Pancreas (tissue), 10 donors: Measurements from ENCODE around the gene LMBR1. TPM values are rescaled to one million over a fixed set of nuclear protein-coding genes. Genes with fewer than 3 reads are reported as not detected.
"Not testable (repeated sequence)": the region's sequence is repeated elsewhere in the genome, so short reads cannot be mapped to it uniquely, and the experiment has no call there.

ENCODE experiments used
- ATAC-seq, 4 donors: fragments of 200-7000 bp; cut with Tn5 transposase; one replicate each; pipeline versions ENCODE4 v1.8.0 to v1.9.1; 2020; ENCODE audit warnings: mild to moderate bottlenecking in 4 of 4, moderate library complexity in 4 of 4
- DNase-seq, 6 donors: peaks; one replicate each; pipeline ENCODE4 v3.0.0-alpha.2; 2020
- FAIRE-seq: peaks from 2 replicates; lab custom pipeline; 2012; peaks lifted over from hg19 to GRCh38; lab: Jason Lieb, UNC
- H3K27ac ChIP-seq, 4 donors: fragments of 200-600 bp; sonication (generic); 1 replicate in 3 of 4; 2 replicates in 1 of 4; pipeline versions ENCODE4 v1.5.0 to v1.8.0; 2020
- H3K27me3 ChIP-seq, 4 donors: fragments of 200-600 bp; one replicate each; pipeline ENCODE4 v1.8.0; 2021
- H3K36me3 ChIP-seq, 3 donors: fragments of 200-600 bp; sonication (generic) in 1 of 3; one replicate each; pipeline versions ENCODE4 v1.5.0 to v1.8.0; 2020 to 2021
- H3K4me1 ChIP-seq, 3 donors: fragments of 200-600 bp; one replicate each; pipeline ENCODE4 v1.8.0; 2021
- H3K4me3 ChIP-seq, 4 donors: fragments of 200-600 bp; sonication (generic) in 2 of 4; one replicate each; pipeline versions ENCODE4 v1.5.0 to v1.8.0; 2020 to 2021
- H3K9me3 ChIP-seq, 4 donors: fragments of 200-600 bp; one replicate each; pipeline ENCODE4 v1.8.0; 2021
- CTCF ChIP-seq, 4 donors: fragments of 200-600 bp; sonication (generic) in 3 of 4; IDR thresholded peaks; one replicate each; pipeline versions ENCODE4 v1.5.0 to v1.8.0; 2021; ENCODE audit warnings: antibody characterized with exemption in 4 of 4
- WGBS, 2 donors: extraction: QIAGEN DNeasy Blood & Tissue Kit; methylation state at CpG; one replicate each; pipeline ENCODE4 v1.1.7; 2013; 5-methylcytosine and 5-hydroxymethylcytosine counted together
- intact Hi-C, 3 donors: fragments of 100-400 bp; cut with DNase I; formaldehyde crosslinking; loops; one replicate each; pipeline versions ENCODE4 v1.11.1 to v1.14.2; 2022
- polyA plus RNA-seq, 2 donors: library from polyadenylated mRNA; stranded (reverse); fragments of 200-250 nt; gene quantifications; one replicate each; pipeline ENCODE4 v1.2.3, GENCODE V29; 2013
- total RNA-seq, 6 donors: library from RNA; stranded (reverse); fragmentation: NEBNext Ultra II Directional in 4 of 6; extraction: Animal tissue kit (Norgen Biotek cat#: 25700) in 4 of 6; gene quantifications; one replicate each; pipeline versions ENCODE4 v1.2.1 to v1.2.4, GENCODE V29; 2021 to 2023
- donor health status: healthy with polysubstance abuse.
- donor health status: DM: no; HTN: no; CAD: no; lungs with moderate emphysema.
- donor health status: DM: no; HTN: no; CAD: no.
- donor health status: control.
- donor health status: control.
- donor health status: Bipolar disorder and iron deficiency.
- donor health status: DM: yes; HTN: yes; CAD: no.
- donor health status: DM: no; HTN: no; CAD: no.
- donor health status: DM: no; HTN: no; CAD: no.
- donor health status: DM: yes; HTN: yes; CAD: no.

Gene LMBR1
- total and polyA plus RNA-seq, 8 donors = 6.7 to 40.4 (median 24.7) TPM

GRCh38 chr7:156816943-156817572 is 75.9 kb downstream of the LMBR1 start:
- intact Hi-C loops = no loop called here
- no peaks in the 10 kb centered on the region for H3K36me3 ChIP-seq
- H3K27me3 ChIP-seq = no peaks in the 10 kb centered on the region
- DNase-seq (no peak), ATAC-seq (no peak), FAIRE-seq (peak; percentile 92)
- H3K4me3 ChIP-seq = no peak overlapping the region
- H3K9me3 ChIP-seq = no peaks in the 10 kb centered on the region
- no peak for TF ChIP-seq CTCF (IDR thresholded peaks at IDR 0.05)
- WGBS, 2 donors = 98 to 100% methylated on average over 1 of the region's 1 CpG
- H3K4me1 ChIP-seq = peaks cover 0 to 4% (median 0%) of the 10 kb centered on the region in 3 donors
- no peak overlapping the region for H3K27ac ChIP-seq

GRCh38 chr7:156811706-156812105 is 81.3 kb downstream of the LMBR1 start:
- ATAC-seq = no peak
- WGBS, 2 donors = 96 to 98% methylated on average over 3 of the region's 3 CpGs

GRCh38 chr7:156803656-156804055 is 89.3 kb downstream of the LMBR1 start:
- DNase-seq, H3K36me3 ChIP-seq, ATAC-seq, intact Hi-C loops, H3K4me1 ChIP-seq, H3K27ac ChIP-seq, H3K4me3 ChIP-seq, FAIRE-seq, H3K27me3 ChIP-seq, H3K9me3 ChIP-seq: not testable (repeated sequence)
- 93 to 95% methylated on average over 3 to 4 of the region's 4 CpGs for WGBS, 2 donors

More at GRCh38 chr7:156811706-156812105, 81.3 kb downstream of the LMBR1 start:
- no peak overlapping the region for H3K27ac ChIP-seq
- H3K4me3 ChIP-seq = no peak overlapping the region
- no peaks in the 10 kb centered on the region for H3K4me1 ChIP-seq
- H3K36me3 ChIP-seq = no peaks in the 10 kb centered on the region
- TF ChIP-seq CTCF (IDR thresholded peaks at IDR 0.05) = no peak
- FAIRE-seq (no peak), DNase-seq (no peak)
- H3K27me3 ChIP-seq = no peaks in the 10 kb centered on the region
- no peaks in the 10 kb centered on the region for H3K9me3 ChIP-seq
- intact Hi-C loops = no loop called here

GRCh38 chr7:156802214-156802613 is 90.8 kb downstream of the LMBR1 start:
- ATAC-seq (no peak), DNase-seq (no peak), FAIRE-seq (no peak)
- H3K36me3 ChIP-seq = no peaks in the 10 kb centered on the region
- no peak for TF ChIP-seq CTCF (IDR thresholded peaks at IDR 0.05)
- intact Hi-C loops = no loop called here
- H3K4me1 ChIP-seq = no peaks in the 10 kb centered on the region
- no peaks in the 10 kb centered on the region for H3K9me3 ChIP-seq
- no peak overlapping the region for H3K4me3 ChIP-seq
- no peaks in the 10 kb centered on the region for H3K27me3 ChIP-seq
- H3K27ac ChIP-seq = no peak overlapping the region
- 98 to 100% methylated on average over 3 of the region's 3 CpGs for WGBS, 2 donors

- WGBS, 2 donors = 95% methylated on average over 4 of the region's 4 CpGs
- Histone ChIP-seq H3K27me3 (no peaks in the 10 kb centered on the region), H3K36me3 (peaks cover 0 to 8% (median 0%) of the 10 kb centered on the region in 3 donors), H3K27ac (no peak overlapping the region), H3K4me1 (no peaks in the 10 kb centered on the region), H3K4me3 (no peak overlapping the region), H3K9me3 (no peaks in the 10 kb centered on the region)
- no peak for TF ChIP-seq CTCF (IDR thresholded peaks at IDR 0.05)
- FAIRE-seq (no peak), DNase-seq (no peak), ATAC-seq (no peak)
- intact Hi-C loops = no loop called here
Observed at GRCh38 chr7:156795415-156795814, 97.6 kb downstream of the LMBR1 start.
